NCI-H82 treated with DMSO at 0.1 percent for 48 hours (cell line): ENCODE results near the gene HTR3E.

Experiments
- DNase-seq: peaks from one replicate; lab custom pipeline; 2025; ENCODE audit not compliant: unreplicated experiment; lab: John Stamatoyannopoulos, UW

The HTR3E gene

DNA sequence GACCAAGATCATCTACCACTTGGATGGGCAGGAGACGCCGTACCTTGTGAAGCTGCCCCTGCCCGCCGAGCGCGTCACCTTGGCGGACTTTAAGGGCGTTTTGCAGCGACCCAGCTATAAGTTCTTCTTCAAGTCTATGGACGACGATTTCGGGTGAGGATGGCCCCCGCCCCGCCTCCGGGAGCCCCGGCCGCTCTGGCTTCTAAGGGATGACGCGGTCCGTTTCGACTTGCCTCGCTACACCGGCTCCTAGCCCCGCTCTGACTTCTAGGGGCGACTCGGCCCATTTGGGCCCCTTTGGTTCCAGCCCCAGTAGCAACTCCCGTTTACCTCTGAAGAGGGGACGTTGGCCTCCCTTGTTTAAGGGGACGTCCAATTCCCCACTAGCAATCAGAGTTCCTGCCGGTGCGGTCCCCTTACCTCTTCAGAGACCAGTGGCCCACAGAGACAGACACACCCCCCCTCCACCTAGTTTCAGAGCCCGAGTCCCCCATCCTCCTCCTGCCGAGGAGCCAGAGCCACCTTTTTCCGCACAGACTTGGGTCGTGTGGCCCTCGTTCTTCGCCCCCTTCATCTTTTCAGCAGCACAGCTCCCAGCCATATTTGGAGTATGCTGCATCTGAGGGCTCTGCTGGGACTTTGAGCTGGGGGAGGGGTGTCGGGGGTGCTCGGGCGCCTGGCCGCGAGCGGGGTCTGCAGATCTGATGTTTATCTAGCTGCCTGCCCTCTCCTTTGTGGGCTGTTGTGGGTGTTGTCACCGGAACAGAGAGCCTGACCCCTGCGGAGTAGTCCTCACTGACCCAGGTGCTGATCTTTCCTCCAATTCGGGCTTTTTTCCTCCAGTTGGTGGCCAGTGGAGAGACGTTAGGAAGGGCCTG, 59.0 kb downstream of the HTR3E start:
- DNase-seq, result no peak

DNA sequence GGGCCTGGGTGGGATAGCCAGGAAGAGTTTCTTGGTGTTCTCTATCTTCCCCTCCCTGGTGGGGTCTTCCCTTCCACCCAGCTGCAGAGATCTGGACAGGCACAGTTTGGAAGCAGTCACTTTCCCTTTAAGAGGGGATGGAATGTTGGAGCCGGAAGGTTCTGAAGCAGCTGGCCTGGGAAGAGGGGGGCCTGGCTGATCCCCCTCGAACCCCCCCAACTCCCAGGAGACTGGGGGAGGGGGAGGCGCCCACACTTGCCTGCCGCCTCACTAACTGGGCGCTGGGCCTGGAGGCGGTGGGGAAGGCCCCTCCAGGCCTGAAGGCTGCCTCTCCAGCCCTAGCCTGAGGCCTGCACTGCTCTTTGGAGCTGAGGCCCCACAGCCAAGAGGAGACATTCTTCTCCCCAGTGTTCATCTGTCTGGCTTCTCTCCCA, 59.7 kb downstream of the HTR3E start:
- peak; percentile 36 for DNase-seq
